IPS-NIHi7 (cell line): ENCODE measurements around the gene WASL.

Experiments
- DNase-seq: peaks from one replicate; pipeline ENCODE4 v3.0.0; 2012; ENCODE audit warnings: mixed read lengths; ENCODE audit errors: extremely low spot score

Gene WASL

GRCh38 chr7:123633553-123633952 is 115.2 kb downstream of the WASL start:
- no peak for DNase-seq

GRCh38 chr7:123632808-123633207 is 116.0 kb downstream of the WASL start:
- no peak for DNase-seq
